Omental fat pad (tissue), 4 donors: ENCODE data around the gene PGAP2. TPM values are rescaled to one million over a fixed set of nuclear protein-coding genes. Genes with fewer than 3 reads are reported as not detected.
A peak's percentile ranks its signal among the peaks of the same experiment; 100 is the strongest.

Source experiments
- ATAC-seq: fragments of 150-250 bp; one replicate; pipeline ENCODE4 v1.9.1; 2016; ENCODE audit warnings: mild to moderate bottlenecking, moderate library complexity; ENCODE audit not compliant: low FRiP score
- DNase-seq: peaks from one replicate; pipeline ENCODE4 v3.0.0-alpha.2; 2019; ENCODE audit warnings: low spot score
- total RNA-seq, 4 donors: library from RNA; depleted of rRNA; stranded (reverse); fragments of >200 nt; gene quantifications; one replicate each; pipeline ENCODE4 v1.1.0, GENCODE V29; 2016
- TF ChIP-seq, protein P1 (sequence below), 3 donors: fragments of 450-650 bp; IDR thresholded peaks; one replicate each; pipeline ENCODE4 v1.5.1; 2016 to 2017; ENCODE audit warnings: antibody characterized with exemption in 3 of 3, mild to moderate bottlenecking in 3 of 3, moderate library complexity in 2 of 3

Gene PGAP2
- total RNA-seq, 4 donors from 2014 or later, result 6.2 to 12.3 (median 10.2) TPM

- DNase-seq (no peak), ATAC-seq (peak; percentile 34)
- TF ChIP-seq, protein P1, sequence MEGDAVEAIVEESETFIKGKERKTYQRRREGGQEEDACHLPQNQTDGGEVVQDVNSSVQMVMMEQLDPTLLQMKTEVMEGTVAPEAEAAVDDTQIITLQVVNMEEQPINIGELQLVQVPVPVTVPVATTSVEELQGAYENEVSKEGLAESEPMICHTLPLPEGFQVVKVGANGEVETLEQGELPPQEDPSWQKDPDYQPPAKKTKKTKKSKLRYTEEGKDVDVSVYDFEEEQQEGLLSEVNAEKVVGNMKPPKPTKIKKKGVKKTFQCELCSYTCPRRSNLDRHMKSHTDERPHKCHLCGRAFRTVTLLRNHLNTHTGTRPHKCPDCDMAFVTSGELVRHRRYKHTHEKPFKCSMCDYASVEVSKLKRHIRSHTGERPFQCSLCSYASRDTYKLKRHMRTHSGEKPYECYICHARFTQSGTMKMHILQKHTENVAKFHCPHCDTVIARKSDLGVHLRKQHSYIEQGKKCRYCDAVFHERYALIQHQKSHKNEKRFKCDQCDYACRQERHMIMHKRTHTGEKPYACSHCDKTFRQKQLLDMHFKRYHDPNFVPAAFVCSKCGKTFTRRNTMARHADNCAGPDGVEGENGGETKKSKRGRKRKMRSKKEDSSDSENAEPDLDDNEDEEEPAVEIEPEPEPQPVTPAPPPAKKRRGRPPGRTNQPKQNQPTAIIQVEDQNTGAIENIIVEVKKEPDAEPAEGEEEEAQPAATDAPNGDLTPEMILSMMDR (IDR thresholded peaks at IDR 0.05), result no peak
Measured at GRCh38 chr11:3796801-3797328, 11.5 kb upstream of the PGAP2 start.

GRCh38 chr11:3797329-3798090 is 10.8 kb upstream of the PGAP2 start, which contains the start of gene NUP98:
NUP98 (minus strand) TSS chr11:3797554; CDS start chr11:3782117, 15,437 bp downstream.
- peak; percentile 99 for DNase-seq
- TF ChIP-seq, protein P1 (IDR thresholded peaks at IDR 0.05), result no peak
- ATAC-seq, result peak; percentile 97

- ATAC-seq, result no peak
- DNase-seq, result no peak
- TF ChIP-seq, protein P1 (IDR thresholded peaks at IDR 0.05), result no peak
Measured at GRCh38 chr11:3799143-3799542, 9.2 kb upstream of the PGAP2 start.

DNA sequence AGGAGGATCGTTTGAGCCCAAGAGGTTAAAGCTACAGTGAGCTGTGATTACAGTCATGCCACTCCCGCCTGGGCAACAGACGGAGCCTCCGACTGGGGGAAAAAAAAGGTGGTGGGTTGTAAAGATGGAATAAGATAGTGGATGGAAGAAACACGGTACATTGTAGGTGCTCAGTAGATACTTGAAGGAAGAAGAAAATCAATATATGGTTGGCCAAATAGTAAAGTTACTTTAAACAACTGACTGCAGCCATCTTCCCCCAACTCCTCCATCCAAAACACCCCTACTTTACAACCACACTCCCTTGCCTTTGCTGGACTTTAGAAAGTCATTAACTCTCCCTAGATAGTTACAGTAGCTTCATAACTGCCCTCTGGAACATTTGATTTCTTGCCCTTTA is 8.5 kb upstream of the PGAP2 start:
- ATAC-seq (no peak), DNase-seq (no peak)
- TF ChIP-seq, protein P1 (IDR thresholded peaks at IDR 0.05), result no peak

- no peak for DNase-seq
- no peak for ATAC-seq
- TF ChIP-seq, protein P1 (IDR thresholded peaks at IDR 0.05), result no peak
Measured at GRCh38 chr11:3802011-3802790, 6.2 kb upstream of the PGAP2 start.

DNA sequence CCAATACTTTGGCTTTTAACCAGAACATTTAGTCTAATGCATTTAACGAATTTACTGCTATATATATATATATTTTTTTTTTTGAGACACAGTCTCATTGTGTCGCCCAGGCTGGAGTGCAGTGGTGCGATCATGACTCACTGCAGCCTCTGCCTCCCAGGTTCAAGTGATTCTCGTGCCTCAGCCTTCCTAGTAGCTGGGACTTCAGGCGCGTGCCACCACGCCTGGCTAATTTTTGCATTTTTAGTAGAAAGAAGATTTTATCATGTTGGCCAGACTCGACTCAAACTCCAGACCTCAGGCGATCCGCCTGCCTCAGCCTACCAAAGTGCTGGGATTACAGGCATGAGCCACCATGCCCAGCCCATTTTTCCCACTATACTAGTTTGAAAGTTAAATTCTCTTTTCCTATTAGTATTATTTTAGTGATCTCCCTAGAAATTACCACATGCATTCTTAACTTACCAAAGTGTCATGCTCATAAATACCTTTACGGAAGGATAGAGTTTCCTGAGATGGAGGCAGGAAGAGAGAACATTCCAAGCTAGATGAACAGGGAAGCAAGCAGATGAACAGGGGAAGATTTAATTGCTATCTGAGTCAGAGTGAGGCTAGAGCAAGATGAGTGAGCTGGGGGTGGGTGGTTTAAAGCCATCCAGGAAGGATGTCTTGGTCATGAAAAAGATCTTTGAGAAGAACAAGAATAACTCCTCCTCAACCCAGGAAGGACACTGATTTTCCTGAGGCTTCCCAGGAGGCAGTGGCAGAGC is 4.4 kb upstream of the PGAP2 start:
- DNase-seq (no peak), ATAC-seq (no peak)
- TF ChIP-seq, protein P1 (IDR thresholded peaks at IDR 0.05), result no peak
